HEK293T (cell line): ENCODE measurements around the gene HIVEP2.

ENCODE experiments used
- BHLHE40 ChIP-seq: fragments of 450-650 bp; IDR thresholded peaks from 2 replicates; pipeline ENCODE4 v1.6.1; 2016; ENCODE audit warnings: mild to moderate bottlenecking, moderate library complexity, borderline replicate concordance
- FOXA1 ChIP-seq: fragments of 450-650 bp; IDR thresholded peaks from 2 replicates; pipeline ENCODE4 v1.6.1; 2016; ENCODE audit warnings: mild to moderate bottlenecking
- FOXK2 ChIP-seq: fragments of 450-650 bp; IDR thresholded peaks from 2 replicates; pipeline ENCODE4 v1.6.1; 2016; ENCODE audit warnings: mild to moderate bottlenecking
- NFRKB ChIP-seq: fragments of 450-650 bp; IDR thresholded peaks from 2 replicates; pipeline ENCODE4 v1.6.1; 2016; ENCODE audit warnings: mild to moderate bottlenecking, moderate library complexity
- SP1 ChIP-seq: fragments of 450-650 bp; IDR thresholded peaks from 2 replicates; pipeline ENCODE4 v1.6.1; 2017

- TF ChIP-seq FOXA1 = no peak
- TF ChIP-seq SP1 = no peak
- no peak for TF ChIP-seq NFRKB
- TF ChIP-seq FOXK2 = no peak
- no peak for TF ChIP-seq BHLHE40
Measured at GRCh38 chr6:142968601-142969000, 23.6 kb upstream of the HIVEP2 start.
